GM12878 (cell line): ENCODE measurements around the gene CCDC9. TPM values are rescaled to one million over a fixed set of nuclear protein-coding genes. Genes with fewer than 3 reads are reported as not detected.

Experiments
- ATAC-seq: fragments of 200-7000 bp; cut with Tn5 transposase; 3 replicates; pipeline ENCODE4 v1.9.1; 2020; ENCODE audit warnings: mild to moderate bottlenecking, moderate library complexity
- BruUV-seq: library from RNA; stranded (reverse); fragments of 400-500 nt; replicated peaks from 2 replicates; lab custom pipeline; 2021; lab: Mats Ljungman, UMichigan
- CTCF ChIA-PET: fragments of 300-600 bp; sonication (Branson Sonifier 250); formaldehyde crosslinking; extraction: SDS; loops from one replicate; lab custom pipeline; 2021; ENCODE audit warnings: inconsistent platforms; lab: Yijun Ruan, JAX
- POLR2A ChIA-PET: fragments of 350-600 bp; formaldehyde crosslinking; extraction: SDS; loops from one replicate; lab custom pipeline; 2021; ENCODE audit warnings: inconsistent platforms; lab: Charles Lee
- RAD21 ChIA-PET: fragments of 300-600 bp; sonication (Branson Sonifier 250); formaldehyde crosslinking; loops from one replicate; lab custom pipeline; 2023; ENCODE audit warnings: antibody characterized with exemption; ENCODE audit not compliant: unreplicated experiment; lab: Charles Lee
- SMC1A ChIA-PET: fragments of 300-600 bp; sonication (Branson Sonifier 250); formaldehyde crosslinking; loops from one replicate; lab custom pipeline; 2023; ENCODE audit not compliant: unreplicated experiment, uncharacterized antibody; lab: Charles Lee
- DNase-seq: peaks from one replicate; pipeline ENCODE4 v3.0.0-alpha.2; 2011; ENCODE audit warnings: low read depth, low spot score
- FAIRE-seq: peaks from 3 replicates; lab custom pipeline; 2011; peaks lifted over from hg19 to GRCh38; lab: Jason Lieb, UNC
- H2AFZ ChIP-seq: 2 replicates; pipeline ENCODE4 v1.6.0; 2011; ENCODE audit warnings: low read depth, low read length, control low read depth; ENCODE audit not compliant: control insufficient read depth
- H3K27ac ChIP-seq: 2 replicates; pipeline ENCODE4 v1.5.1; 2011; ENCODE audit warnings: control low read depth; ENCODE audit not compliant: control insufficient read depth, insufficient read depth
- H3K27me3 ChIP-seq, 2 experiments: replicated peaks in 1 of 2; 2 replicates each; pipeline versions ENCODE4 v1.6.0 to v1.6.1; 2011; ENCODE audit warnings: low read length in 1 of 2; ENCODE audit not compliant: control insufficient read depth in 2 of 2, insufficient read depth in 2 of 2
- H3K36me3 ChIP-seq, 2 experiments: 2 replicates each; pipeline ENCODE4 v1.5.1; 2011; ENCODE audit warnings: low read length in 1 of 2; ENCODE audit not compliant: control insufficient read depth in 2 of 2, insufficient read depth in 2 of 2
- H3K4me1 ChIP-seq: 2 replicates; pipeline ENCODE4 v1.6.1; 2011; ENCODE audit warnings: mild to moderate bottlenecking, low read length, moderate library complexity, mixed read lengths; ENCODE audit not compliant: control insufficient read depth, insufficient read depth
- H3K4me2 ChIP-seq: 2 replicates; pipeline ENCODE4 v1.6.0; 2011; ENCODE audit warnings: control low read depth; ENCODE audit not compliant: control insufficient read depth, insufficient read depth
- H3K4me3 ChIP-seq: fragments of 200-600 bp; sonication (generic); 2 replicates; pipeline ENCODE4 v1.5.1; 2016
- H3K79me2 ChIP-seq: 2 replicates; pipeline ENCODE4 v1.6.0; 2011; ENCODE audit warnings: low read length; ENCODE audit not compliant: control insufficient read depth, insufficient read depth
- H3K9ac ChIP-seq: 2 replicates; pipeline ENCODE4 v1.8.0; 2011; ENCODE audit warnings: low read length, control low read depth, mixed read lengths; ENCODE audit not compliant: control insufficient read depth, insufficient read depth
- H3K9me3 ChIP-seq: replicated peaks from 3 replicates; pipeline ENCODE4 v1.5.1; 2011; ENCODE audit warnings: mild to moderate bottlenecking, low read length; ENCODE audit not compliant: control insufficient read depth, insufficient read depth
- H4K20me1 ChIP-seq: 2 replicates; pipeline ENCODE4 v1.6.0; 2011; ENCODE audit not compliant: control insufficient read depth, insufficient read depth
- ATF7 ChIP-seq: fragments of 450-650 bp; IDR thresholded peaks from 2 replicates; pipeline ENCODE4 v1.6.1; 2016; ENCODE audit warnings: low read depth, mild to moderate bottlenecking
- BCL3 ChIP-seq: IDR thresholded peaks from 2 replicates; pipeline ENCODE4 v1.6.1; 2011; ENCODE audit warnings: borderline replicate concordance, low read depth, mild to moderate bottlenecking, moderate library complexity, low read length; ENCODE audit not compliant: insufficient read depth, poor library complexity, severe bottlenecking
- EED ChIP-seq: sonication (generic); IDR thresholded peaks from 2 replicates; pipeline ENCODE4 v1.6.1; 2016; ENCODE audit warnings: antibody characterized with exemption, low read depth
- NRF1 ChIP-seq: conservative IDR thresholded peaks from 2 replicates; pipeline ENCODE4 v1.6.1; 2011; ENCODE audit warnings: mild to moderate bottlenecking, low read depth, low read length, improper control_type of control experiment
- PAX8 ChIP-seq: fragments of 450-650 bp; IDR thresholded peaks from 2 replicates; pipeline ENCODE4 v1.6.1; 2017; ENCODE audit warnings: mild to moderate bottlenecking, moderate library complexity
- RUNX3 ChIP-seq: IDR thresholded peaks from 2 replicates; pipeline ENCODE4 v1.6.1; 2012; ENCODE audit warnings: low read length, inconsistent platforms
- TARDBP ChIP-seq: IDR thresholded peaks from 2 replicates; pipeline ENCODE4 v1.6.1; 2016; ENCODE audit warnings: borderline replicate concordance
- TCF12 ChIP-seq: IDR thresholded peaks from 2 replicates; pipeline ENCODE4 v1.6.1; 2011; ENCODE audit warnings: low read depth, mild to moderate bottlenecking, low read length
- YBX1 ChIP-seq: fragments of 450-650 bp; IDR thresholded peaks from 2 replicates; pipeline ENCODE4 v1.6.1; 2016; ENCODE audit warnings: antibody characterized with exemption
- ZBTB11 ChIP-seq: fragments of 450-650 bp; formaldehyde crosslinking; IDR thresholded peaks from 2 replicates; pipeline ENCODE4 v1.5.0; 2022; ENCODE audit warnings: mild to moderate bottlenecking, missing genetic modification characterization
- WGBS: methylation state at CpG from one replicate; pipeline ENCODE4 v1.1.6; 2016; ENCODE audit warnings: low lambda C conversion rate; ENCODE audit not compliant: insufficient replicate concordance, insufficient coverage; ENCODE audit errors: missing lambda C conversion rate; 5-methylcytosine and 5-hydroxymethylcytosine counted together
- in situ Hi-C: fragments of 300-500 bp; cut with MboI; formaldehyde crosslinking; loops from 9 replicates; pipeline ENCODE4 v1.14.3; 2018; ENCODE audit warnings: mixed read lengths
- intact Hi-C: fragments of 100-400 bp; cut with micrococcal nuclease; formaldehyde crosslinking; loops from one replicate; pipeline ENCODE4 v1.14.2; 2022; ENCODE audit not compliant: unreplicated experiment
- polyA plus RNA-seq, 11 experiments: library from polyadenylated mRNA; depleted of rRNA in 4 of 11; unstranded in 6 of 11; stranded (reverse) in 5 of 11; fragments of >200 nt; fragmentation: Nextera tagmentation in 4 of 11; fragmentation: Illumina TruSeq in 1 of 11; extraction: Ambion mirVana in 4 of 11; extraction: Trizol in 1 of 11; gene quantifications; 1 replicate in 1 of 11; 2 replicates in 10 of 11; pipeline versions ENCODE4 v1.2.1 to v1.2.3, GENCODE V29; 2011 to 2016; ENCODE audit warnings: inconsistent platforms in 2 of 11, missing spikeins in 2 of 11, low read depth in 1 of 11
- total RNA-seq, 4 experiments: library from RNA; depleted of rRNA in 3 of 4; stranded (reverse); fragments of >200 nt in 3 of 4; fragmentation: Illumina TruSeq in 1 of 4; extraction: Trizol in 1 of 4; gene quantifications; 2 replicates each; pipeline versions ENCODE4 v1.2.1 to v1.2.3, GENCODE V29; 2013 to 2021

CCDC9 gene
- total and polyA plus RNA-seq, 10 of the 15 experiments (the other 5 are each of a cell fraction or from before 2014, with no cell fraction given), result 0.18 to 17.5 (median 7.1) TPM; not detected in 1

- no peak for TF ChIP-seq ZBTB11 (CRISPR knock-in tag)
- TF ChIP-seq YBX1, result no peak
- TF ChIP-seq TARDBP, result no peak
- TF ChIP-seq NRF1, result no peak
- no peak for TF ChIP-seq TCF12
These were observed 20.2 kb upstream of the CCDC9 start (continued) for GRCh38 chr19:47236072-47236675.

GRCh38 chr19:47239152-47239551 lies 17.2 kb upstream of the CCDC9 start:
- Histone ChIP-seq H3K27ac (no peak overlapping the region), H3K4me1 (peaks cover 23% of the 10 kb centered on the region), H2AFZ (no peak overlapping the region), H3K9ac (no peak overlapping the region), H3K27me3 (peaks cover 1 to 4% of the 10 kb centered on the region in 2 experiments), H3K4me3 (no peak overlapping the region), H4K20me1 (no peaks in the 10 kb centered on the region), H3K4me2 (peak overlapping the region; percentile 61; the same call in 1 of the 2 replicates), H3K9me3 (no peaks in the 10 kb centered on the region; the same call in 2 of the 3 replicates), H3K79me2 (no peaks in the 10 kb centered on the region), H3K36me3 (no peaks in the 10 kb centered on the region)
- WGBS, result 18% methylated on average over 8 of the region's 16 CpGs
- intact Hi-C loops (no loop called here), in situ Hi-C loops (no loop called here)
- POLR2A ChIA-PET, result interaction anchor here (1.7 kb wide), 1 partner anchor 13 kb away, joined by 9 read pairs; no protein-coding TSS in a partner anchor
- BruUV-seq, result no TSS peak
- CTCF ChIA-PET, result interaction anchor here (3.6 kb wide), 1 partner anchor 29 kb away, joined by 25 read pairs; no protein-coding TSS in a partner anchor
- TF ChIP-seq ATF7 (no peak), BCL3 (no peak), PAX8 (no peak), EED (no peak), RUNX3 (no peak)
- FAIRE-seq (no peak), DNase-seq (no peak), ATAC-seq (no peak)
- RAD21 ChIA-PET, result interaction anchor here (1.2 to 3.0 kb wide), 2 partner anchors 28 to 636 kb away, joined by 3 to 12 read pairs; no protein-coding TSS in a partner anchor
- SMC1A ChIA-PET, result interaction anchor here (1.0 kb wide), 1 partner anchor 28 kb away, joined by 4 read pairs; no protein-coding TSS in a partner anchor
